Endometrium (tissue), 2 donors: ENCODE measurements around the gene NUP210L.

Experiments
- FAIRE-seq: peaks from 2 replicates; lab custom pipeline; 2012; peaks lifted over from hg19 to GRCh38; lab: Jason Lieb, UNC
- donor health status: control.
- donor health status: control.

The NUP210L gene

DNA sequence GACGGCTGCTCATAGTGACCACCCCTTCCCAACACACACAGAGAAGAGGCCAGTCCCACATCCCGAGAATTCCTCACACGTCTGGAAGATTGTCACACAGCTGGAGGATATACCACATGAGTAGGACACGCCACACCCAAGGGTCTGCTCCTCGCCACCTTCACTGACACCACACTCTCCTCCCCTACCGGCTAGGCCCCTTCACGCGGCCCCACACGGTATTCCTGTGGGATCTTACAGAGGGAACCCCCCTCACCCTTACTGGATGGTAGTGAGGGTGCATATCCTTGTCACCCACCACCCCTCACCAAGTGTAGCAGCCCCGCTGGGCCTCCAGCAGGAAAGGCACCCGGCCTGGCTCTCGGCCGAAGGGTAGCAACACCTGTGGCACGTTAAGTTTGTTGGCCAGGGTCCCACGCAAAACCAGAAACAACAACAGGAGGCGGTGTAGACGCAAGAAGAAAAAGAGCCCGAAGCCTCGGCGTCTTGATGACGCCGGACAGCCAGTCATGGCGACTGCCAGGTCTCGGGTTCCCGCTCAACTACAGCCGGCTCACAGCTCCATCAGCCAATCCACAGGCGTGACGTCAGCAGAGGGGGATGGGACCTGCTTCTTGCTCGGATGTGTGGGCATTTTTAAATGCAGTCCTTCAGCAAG is at the start of gene NUP210L:
Gene NUP210L (minus strand): TSS at position 540 of the 658 bp plus-strand sequence.
- FAIRE-seq: no peak

DNA sequence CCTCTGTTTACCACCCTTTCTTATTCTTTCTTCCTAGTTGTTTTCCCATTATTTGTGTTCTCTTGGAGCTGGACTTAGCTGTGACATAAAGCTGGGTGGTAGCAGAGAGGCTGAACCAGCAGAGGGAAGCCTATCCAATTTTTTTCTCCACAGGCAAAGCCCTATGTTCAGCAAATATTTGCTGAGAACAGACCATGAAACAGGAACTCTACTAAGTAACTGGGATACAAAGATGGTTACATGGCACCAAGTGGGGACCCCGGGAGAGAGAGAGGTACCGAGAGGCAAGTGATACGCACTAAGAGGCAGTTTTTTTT is 44.6 kb upstream of the NUP210L start:
- FAIRE-seq: no peak

DNA sequence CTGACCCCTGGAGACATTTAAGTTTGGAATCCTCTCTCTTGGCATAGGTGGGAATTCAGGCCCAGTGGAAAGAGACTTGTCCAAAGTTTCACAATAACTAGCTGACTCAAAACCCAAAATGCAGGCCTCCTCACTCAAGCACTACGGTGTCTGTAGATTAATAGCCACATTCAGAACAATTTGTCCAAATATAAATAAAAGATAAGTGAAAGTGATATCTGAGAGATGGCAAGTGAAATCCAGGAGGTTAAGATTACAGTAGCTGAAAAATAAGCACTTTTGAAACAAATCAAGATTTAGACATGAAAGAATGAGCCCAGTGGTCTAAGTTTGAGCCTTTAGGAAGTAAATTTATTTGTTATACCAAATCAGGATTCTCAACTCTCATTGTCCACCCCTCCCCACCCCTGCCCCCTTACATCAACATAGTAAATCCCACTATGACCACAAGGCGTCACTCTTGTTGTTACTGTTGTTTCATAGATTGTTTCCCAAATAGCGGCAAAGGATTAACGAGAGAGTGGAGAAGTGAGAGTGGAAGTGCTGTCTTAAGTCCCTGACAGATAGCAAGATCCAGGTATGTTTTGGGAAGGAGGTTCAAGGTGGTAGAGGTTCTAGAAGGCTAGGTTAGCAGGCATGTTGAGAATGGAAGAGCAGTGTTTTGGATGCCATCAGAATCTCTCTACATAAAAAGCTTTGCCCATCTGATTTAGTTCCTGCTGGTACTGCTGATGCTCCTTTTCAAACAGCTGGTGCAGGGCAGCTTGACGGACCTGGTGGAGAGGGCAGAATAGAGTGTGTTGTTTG is 44.1 kb upstream of the NUP210L start:
- no peak for FAIRE-seq

DNA sequence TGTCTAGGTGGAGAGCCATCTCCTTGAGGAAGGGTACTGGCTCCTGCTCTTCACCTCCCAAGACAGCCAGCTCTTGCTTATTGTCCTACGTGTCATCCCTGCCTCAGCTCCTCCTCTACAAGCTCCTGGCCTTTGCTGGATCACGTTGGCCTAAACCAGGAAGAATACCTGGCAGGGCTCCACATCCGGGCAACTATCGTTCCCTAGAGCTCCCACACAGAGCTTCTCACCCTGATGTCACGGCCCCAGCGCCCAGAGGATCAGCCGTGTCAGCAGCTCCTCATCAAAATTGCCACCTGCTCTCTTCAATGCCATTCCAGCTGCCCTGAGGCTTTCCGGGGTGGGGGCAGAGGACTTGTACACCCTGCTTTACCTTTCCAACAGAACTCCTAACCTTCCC is 38.9 kb upstream of the NUP210L start:
- no peak for FAIRE-seq

DNA sequence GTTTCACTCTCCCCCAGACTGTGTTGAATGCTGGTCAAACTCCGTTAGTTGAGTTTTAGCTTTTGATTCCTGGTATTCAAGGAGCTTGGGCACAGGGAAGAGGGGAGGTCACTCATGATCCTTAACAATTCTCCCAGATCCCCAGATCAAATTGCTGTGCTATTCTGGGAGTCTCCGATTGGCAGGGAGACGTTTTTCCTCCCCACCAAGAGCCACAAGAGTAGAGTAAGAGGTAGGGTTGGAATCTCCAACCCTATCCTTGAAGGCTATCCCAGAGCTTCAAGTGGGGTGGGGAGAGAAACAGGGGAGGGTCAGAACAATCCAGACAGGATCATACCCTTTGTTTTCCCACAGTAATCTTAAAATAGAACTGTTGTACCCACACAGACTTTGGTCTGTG is 37.6 kb upstream of the NUP210L start:
- no peak for FAIRE-seq

DNA sequence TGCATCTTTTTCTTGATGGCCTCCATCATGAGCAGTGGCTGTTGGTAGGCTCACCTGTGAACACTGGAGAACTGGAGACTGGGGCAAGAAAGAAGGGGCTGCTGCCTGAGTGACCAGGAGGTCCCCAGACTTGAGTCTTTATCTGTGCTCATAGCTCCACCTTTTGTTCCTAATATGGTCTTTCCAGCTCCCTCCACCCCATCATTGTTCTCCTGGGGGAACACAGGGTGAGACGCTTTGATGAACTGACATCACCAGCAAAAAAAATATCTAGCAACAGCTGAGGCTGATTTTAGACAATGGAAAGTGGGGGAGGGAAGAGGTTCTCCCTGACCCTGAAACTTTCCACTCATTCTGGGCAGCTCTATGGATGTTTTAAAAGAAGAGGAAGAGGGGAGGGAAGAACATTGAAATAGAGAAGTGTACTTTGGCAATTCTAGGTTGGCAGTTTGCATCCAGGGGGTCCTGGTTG is 37.2 kb upstream of the NUP210L start, which contains the start of gene TPM3:
Gene TPM3 (minus strand): TSS at position 111 of the 472 bp plus-strand sequence. CDS start 82 bp downstream, at position 29.
- no peak for FAIRE-seq

DNA sequence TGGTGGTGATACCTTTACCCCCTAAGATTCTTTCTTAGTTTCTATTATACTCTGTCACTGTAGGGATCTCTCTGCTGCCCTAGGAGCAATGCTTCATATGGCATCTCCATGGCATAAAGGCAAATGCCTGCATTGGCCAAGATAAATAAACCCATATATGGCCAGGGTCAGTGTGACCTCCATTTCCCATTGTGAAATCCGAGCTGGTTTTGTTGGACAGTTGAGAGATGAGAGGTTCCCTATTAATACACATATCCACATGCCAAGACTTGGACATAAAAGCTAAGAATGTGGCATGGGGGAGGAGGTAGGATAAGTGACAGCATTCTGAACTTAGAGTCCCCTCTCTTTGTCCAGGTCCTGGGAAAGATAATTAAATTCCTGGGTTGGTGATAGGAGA is 35.7 kb upstream of the NUP210L start:
- no peak for FAIRE-seq

DNA sequence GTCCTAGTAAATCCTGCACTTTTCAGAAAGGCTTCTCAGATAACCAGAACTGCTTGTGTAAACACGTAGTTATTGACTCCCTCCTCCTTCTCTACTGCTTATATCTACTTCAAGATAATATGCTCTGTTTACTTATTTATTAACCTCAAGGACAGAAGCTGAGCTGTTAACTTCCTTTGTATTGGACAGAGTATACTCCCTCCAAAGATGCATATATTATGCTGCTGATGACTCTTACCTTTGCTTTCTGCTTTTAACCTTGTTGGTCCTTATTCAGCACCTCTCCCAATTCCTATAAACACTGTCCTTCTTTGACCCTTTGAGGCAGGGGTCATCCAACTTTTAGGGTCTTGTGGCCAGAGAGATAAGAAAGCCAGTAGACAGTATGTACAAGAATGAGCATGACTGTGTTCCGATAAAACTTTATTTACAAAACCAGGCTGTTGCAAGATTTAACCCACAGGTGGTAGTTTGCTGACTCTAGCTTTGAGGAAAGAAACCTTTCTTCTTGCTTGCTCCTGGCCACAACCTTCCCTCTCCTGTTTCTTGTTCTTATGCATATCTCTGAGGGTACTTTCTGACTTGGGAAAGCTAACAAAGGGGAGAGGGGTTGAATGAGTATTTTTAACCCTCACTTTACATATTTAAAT is 32.1 kb upstream of the NUP210L start:
- FAIRE-seq: no peak

DNA sequence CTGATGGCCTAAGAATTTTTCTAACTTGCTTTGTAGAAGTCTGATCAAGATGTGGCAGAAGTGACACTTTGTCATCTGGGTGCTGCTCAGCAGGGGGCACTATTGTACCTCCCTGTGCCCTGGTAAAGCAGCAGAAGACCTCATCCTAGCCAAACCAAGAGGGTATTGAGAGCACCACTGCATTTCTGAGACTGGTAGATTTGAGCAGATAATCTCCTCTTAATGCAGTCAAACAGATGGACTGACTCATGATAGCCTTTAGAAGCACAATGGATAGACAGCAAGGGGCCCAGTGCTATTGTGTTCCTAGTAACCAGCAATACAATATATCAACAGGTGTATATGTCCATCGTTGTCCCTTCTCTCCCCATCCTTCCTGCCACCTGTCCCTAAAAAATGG is 31.3 kb upstream of the NUP210L start:
- no peak for FAIRE-seq

DNA sequence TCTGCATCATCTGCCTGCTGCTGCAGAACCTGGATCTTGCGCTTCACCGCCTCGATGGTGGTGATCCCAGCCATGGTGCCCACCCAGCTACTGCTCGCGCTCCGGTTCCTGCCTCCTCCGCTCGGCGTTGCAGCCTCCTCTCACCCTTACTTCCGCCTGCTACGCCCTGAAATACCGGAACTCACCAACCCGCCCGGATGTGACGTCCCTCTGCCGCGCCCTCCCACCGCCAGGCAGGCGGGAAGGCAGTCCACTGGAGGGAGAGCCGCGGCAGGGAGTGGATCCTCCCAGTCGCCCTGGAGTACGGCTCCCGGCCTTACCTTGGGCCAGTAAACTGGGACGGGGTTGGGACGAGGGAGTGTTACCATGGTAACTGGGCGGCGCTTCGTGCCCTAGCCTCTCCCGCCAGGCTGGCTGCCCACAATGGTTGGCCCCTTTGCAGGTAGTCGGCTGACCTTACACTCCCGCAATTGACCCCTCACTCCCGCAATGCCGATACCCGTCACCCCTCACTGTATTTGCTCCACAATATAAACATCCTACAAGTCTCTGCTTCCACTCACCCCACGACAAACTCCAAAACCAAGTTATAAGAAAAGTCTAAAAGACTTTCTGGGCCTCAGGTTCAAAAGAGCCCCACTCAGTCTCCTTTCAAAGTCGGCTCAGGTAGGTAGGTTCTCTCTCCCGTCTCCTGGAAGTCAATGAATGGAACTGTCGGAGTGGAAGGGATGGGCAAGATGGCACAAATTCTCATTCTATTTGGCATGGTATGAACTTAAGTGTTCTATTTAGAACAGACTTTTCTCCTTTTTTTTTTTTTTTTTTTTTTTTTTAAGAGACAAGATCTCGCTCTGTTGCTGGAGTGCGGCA is 28.4 kb upstream of the NUP210L start:
- peak; percentile 77 for FAIRE-seq

DNA sequence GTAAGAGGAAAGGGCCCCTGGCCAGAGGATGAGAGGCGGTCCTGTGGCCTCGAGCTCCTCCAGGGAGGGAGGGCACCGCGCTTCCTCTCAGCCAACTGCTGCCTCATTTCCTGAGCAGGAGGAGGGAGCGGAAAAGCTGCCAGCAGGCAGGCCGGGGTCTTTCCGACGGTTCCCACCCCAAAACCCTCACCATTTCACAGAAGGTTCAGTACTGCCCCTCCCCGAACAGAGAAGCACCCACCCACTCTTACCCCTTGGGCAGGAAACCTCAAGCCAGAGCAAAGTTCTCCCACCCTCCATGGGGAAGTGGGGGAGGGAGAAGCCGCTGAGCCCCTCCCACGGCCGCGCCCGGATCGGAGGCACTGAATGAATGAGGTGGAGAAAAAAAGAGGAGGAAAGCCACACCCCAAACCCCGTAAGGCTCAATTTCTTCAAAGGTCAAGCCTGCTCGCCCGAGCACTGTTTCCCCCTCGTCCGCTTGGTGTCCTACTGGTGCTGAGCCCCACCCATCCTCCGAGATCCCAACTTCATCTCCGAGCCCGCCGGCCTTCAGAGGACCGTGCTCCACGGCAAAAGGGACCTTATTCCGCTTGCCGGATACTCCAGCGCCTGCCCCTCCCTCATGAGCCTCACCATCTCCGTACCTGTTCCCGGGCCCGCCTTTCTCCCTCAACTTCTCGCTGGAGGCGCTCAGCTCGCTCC is 27.6 kb upstream of the NUP210L start:
- no peak for FAIRE-seq

DNA sequence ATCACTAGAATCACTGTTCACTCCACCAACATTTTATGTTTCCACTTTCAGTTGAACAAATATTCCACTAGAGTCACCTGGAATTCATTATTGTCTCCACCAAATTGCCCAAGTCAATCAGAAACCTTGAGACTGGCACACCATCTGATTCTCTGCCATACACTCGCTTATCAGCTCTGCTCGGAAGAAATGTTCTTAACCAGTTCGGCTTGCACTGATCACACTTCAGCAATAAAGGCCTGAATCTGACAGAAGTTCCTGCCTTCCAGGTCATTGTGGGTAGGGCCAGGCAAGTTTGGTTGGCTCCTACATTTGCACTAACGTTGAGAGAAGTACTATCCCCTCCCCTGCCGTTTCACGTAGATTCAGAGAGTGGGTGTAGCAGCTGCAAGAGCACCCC is 27.1 kb upstream of the NUP210L start:
- no peak for FAIRE-seq

DNA sequence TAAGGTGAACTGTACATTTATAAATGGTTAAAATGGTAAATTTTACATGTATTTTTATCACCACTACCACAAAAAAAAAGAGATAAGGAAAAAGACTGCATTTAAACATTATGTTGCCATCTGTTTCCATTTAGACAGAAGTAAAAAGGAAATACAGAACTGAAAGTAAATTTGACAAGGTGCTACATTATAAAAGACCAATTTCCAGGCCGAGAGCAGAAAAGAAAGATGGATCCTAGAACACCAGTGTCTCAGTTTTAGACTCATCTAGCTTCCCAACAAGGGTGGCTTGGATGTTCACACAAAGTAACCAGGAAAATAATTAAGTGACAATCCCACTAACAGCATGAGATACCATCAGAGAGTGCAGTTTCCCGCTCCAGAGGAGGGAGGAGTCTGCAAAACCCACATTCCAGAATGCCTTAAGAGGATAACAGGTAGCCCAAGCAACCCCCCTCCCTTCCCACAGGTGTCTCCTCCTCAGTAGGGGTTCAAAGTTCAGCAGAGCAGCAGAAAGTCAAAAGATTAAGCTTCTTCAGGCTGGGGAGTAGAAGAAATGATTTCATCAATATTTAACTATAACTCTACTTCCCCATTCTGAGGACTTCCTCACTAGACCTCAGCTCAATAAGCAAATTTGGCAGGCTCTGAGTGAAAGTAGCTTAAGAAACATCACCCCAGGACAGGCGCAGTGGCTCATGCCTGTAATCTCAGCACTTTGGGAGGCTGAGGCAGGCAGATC is 25.2 kb upstream of the NUP210L start:
- FAIRE-seq: no peak

DNA sequence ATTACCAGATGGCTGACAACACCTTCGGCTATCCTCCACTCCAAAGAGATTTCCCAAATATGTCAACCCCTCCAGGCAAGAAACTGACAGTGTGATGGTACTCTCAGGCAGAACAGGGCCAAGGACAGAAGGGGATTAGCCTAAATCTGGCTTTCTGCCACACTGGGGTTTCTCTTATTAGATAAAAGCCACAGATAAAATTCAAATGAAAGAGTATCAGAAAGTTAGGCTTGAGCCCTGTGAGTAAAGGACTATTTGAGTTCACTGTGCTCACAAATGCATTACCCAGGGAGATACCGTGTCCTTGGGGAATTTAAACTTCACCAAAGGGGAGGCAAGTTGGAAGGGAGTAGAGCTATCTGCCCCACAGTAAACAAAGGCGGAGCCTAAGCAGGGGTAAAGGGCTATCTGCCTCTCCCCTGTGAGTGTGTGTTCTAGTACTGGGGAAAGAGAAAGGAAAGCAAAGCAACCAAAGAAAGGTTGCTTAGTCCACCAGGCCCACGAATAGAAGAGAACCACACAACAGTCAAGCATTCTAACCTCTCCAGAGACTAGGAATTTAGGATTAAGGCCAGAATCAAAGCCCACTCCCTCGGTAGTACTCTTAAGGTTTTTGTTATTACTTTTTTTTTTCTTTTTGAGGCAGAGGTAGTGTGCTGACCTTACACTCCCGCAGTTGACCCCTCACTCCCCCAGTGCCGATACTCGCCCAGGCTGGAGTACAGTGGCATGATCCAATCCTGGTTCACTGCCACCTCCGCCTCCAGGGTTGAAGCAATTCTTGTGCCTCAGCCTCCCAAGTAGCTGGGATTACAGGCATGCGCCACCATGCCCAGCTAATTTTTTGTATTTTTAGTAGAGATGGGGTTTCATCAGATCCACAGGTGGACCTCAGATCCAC is 24.3 kb upstream of the NUP210L start:
- FAIRE-seq: no peak

DNA sequence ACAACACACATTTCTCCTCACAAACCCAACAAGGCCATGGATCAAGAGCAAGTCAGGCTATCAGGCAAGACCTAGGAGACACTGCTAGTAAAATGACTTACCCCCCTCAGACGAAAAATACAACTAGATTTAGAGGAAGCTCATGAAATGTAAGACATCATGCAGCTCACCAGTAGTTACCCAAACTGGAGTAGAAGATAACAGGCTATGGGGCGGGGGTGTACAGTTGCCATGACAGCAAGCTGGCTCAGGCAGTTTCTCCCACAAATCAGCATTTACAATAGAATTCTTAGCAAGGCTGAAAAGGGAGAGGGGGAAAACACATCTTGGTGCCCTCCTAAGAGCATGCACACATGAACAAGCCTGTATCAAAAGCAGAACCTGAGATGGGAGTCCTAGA is 23.1 kb upstream of the NUP210L start:
- no peak for FAIRE-seq

DNA sequence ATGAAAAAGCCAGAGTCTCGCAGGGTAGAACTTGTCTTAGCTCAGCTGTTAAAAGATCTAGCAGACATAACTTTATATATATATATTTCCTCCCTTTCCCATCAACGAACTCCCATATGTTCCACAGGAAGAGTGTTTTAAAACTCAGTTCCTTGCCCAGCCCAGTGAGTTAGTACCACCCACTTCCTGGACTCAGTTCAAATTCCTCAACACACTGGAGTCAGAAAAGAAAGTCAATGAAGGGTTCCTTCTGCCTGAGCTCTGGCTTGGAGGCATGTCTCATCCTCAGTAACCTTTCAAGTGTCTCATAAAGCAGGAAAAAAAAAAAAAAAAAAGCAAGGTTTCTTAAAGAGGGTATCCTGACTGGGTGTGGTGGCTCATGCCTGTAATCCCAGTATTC is 21.5 kb upstream of the NUP210L start:
- no peak for FAIRE-seq

DNA sequence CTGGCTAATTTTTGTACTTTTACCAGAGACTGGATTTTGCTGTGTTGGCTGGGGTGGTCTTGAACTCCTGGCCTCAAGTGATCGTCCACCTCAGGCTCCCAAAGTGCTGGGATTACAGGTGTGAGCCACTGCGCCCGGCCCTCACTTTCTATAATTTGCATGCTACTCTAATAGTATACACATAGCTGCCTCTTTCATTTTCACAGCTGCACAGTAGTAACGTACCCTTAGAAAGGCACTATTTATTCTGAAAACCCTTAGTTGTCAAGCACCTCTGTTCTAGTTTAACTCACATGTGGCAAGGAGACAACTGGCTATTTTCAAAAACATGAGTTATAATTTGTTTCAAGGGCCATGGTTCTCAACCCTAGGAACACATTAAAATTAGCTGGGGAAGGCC is 19.8 kb upstream of the NUP210L start:
- FAIRE-seq: no peak

DNA sequence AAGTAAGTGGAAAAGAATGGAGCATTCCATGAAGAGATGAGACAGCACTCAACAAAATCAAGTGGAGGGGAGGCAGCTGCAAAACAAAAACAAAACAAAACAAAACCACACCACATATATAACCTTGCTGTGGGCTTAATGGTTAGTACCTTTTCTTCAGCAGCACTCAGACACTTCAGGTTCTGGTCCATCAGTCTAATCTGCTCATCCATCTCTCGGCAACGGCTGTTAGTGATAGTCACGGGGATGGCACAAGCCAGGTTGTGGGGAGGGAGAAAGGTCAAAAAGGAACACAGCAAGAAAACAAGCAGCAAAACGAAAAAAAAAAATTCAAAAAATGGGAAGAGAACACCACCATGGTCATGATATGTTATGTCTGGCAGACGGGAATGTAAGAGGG is 17.0 kb upstream of the NUP210L start:
- FAIRE-seq: no peak

DNA sequence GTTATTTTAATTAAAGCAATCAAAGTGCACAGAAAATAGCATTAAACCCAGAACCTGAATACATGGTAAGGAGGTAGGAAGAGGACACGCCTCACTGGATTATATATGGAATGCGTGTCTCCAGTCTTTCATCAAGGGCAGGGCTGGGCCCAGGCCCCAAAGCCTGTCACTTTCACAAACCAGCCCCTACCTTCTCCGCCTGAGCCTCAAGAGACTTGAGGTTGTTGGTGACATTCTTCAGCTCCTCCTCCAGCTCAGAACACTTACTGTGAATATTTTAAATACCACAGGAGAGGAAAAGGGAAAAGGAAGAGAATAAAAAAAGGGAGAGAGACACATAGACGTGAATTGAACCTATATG is 16.3 kb upstream of the NUP210L start:
- no peak for FAIRE-seq
